Ishikawa (cell line): ENCODE measurements around the gene BORA.

Experiments used
- CEBPB ChIP-seq: IDR thresholded peaks from 2 replicates; pipeline ENCODE4 v1.6.1; 2012
- CREB1 ChIP-seq: IDR thresholded peaks from 2 replicates; pipeline ENCODE4 v1.6.1; 2012; ENCODE audit warnings: low read depth
- EGR1 ChIP-seq: IDR thresholded peaks from 2 replicates; pipeline ENCODE4 v1.6.1; 2012
- EP300 ChIP-seq: IDR thresholded peaks from 2 replicates; pipeline ENCODE4 v1.6.1; 2012; ENCODE audit warnings: borderline replicate concordance
- FOXM1 ChIP-seq: IDR thresholded peaks from 2 replicates; pipeline ENCODE4 v1.6.1; 2012; ENCODE audit warnings: low read depth, borderline replicate concordance
- MAX ChIP-seq: IDR thresholded peaks from 2 replicates; pipeline ENCODE4 v1.6.1; 2012
- NFIC ChIP-seq: IDR thresholded peaks from 2 replicates; pipeline ENCODE4 v1.6.1; 2012
- RAD21 ChIP-seq: IDR thresholded peaks from 2 replicates; pipeline ENCODE4 v1.6.1; 2012; ENCODE audit warnings: low read depth
- TAF1 ChIP-seq: IDR thresholded peaks from 2 replicates; pipeline ENCODE4 v1.6.1; 2012; ENCODE audit warnings: low read depth, mild to moderate bottlenecking
- TCF12 ChIP-seq: IDR thresholded peaks from 2 replicates; pipeline ENCODE4 v1.6.1; 2012; ENCODE audit warnings: low read depth
- TEAD4 ChIP-seq: IDR thresholded peaks from 2 replicates; pipeline ENCODE4 v1.6.1; 2012
- YY1 ChIP-seq: IDR thresholded peaks from 2 replicates; pipeline ENCODE4 v1.6.1; 2012; ENCODE audit warnings: low read depth
- ZBTB7A ChIP-seq: IDR thresholded peaks from 2 replicates; pipeline ENCODE4 v1.6.1; 2012; ENCODE audit warnings: low read depth
- TF ChIP-seq, protein P1 (sequence below): IDR thresholded peaks from 2 replicates; pipeline ENCODE4 v1.6.1; 2012
- TF ChIP-seq, protein P2 (sequence below): IDR thresholded peaks from 2 replicates; pipeline ENCODE4 v1.6.1; 2012; ENCODE audit warnings: low read depth, mild to moderate bottlenecking

The BORA gene

DNA sequence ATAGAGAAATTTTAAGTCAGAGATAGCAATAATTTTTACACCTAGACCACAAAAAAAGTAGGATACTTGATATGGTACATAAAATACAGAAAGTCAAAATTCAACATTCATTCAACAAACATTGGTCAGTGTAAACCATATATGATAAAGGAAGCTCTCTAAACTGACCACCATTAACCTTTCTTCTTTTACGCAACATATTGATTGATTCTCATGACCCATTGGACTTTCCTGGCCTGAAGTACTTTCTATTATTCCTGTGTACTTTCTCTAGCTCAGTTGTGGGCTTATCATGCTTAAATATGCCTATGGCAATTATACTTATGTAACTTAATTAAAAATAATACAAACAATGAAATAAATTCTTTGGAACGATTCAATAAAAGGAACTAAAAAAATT lies 64.9 kb downstream of the BORA start:
- TF ChIP-seq, protein P1, sequence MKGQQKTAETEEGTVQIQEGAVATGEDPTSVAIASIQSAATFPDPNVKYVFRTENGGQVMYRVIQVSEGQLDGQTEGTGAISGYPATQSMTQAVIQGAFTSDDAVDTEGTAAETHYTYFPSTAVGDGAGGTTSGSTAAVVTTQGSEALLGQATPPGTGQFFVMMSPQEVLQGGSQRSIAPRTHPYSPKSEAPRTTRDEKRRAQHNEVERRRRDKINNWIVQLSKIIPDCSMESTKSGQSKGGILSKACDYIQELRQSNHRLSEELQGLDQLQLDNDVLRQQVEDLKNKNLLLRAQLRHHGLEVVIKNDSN, result no peak
- no peak for TF ChIP-seq TCF12
- no peak for TF ChIP-seq CEBPB
- TF ChIP-seq, protein P2, sequence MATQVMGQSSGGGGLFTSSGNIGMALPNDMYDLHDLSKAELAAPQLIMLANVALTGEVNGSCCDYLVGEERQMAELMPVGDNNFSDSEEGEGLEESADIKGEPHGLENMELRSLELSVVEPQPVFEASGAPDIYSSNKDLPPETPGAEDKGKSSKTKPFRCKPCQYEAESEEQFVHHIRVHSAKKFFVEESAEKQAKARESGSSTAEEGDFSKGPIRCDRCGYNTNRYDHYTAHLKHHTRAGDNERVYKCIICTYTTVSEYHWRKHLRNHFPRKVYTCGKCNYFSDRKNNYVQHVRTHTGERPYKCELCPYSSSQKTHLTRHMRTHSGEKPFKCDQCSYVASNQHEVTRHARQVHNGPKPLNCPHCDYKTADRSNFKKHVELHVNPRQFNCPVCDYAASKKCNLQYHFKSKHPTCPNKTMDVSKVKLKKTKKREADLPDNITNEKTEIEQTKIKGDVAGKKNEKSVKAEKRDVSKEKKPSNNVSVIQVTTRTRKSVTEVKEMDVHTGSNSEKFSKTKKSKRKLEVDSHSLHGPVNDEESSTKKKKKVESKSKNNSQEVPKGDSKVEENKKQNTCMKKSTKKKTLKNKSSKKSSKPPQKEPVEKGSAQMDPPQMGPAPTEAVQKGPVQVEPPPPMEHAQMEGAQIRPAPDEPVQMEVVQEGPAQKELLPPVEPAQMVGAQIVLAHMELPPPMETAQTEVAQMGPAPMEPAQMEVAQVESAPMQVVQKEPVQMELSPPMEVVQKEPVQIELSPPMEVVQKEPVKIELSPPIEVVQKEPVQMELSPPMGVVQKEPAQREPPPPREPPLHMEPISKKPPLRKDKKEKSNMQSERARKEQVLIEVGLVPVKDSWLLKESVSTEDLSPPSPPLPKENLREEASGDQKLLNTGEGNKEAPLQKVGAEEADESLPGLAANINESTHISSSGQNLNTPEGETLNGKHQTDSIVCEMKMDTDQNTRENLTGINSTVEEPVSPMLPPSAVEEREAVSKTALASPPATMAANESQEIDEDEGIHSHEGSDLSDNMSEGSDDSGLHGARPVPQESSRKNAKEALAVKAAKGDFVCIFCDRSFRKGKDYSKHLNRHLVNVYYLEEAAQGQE, result no peak
- TF ChIP-seq NFIC, result no peak
- no peak for TF ChIP-seq YY1

DNA sequence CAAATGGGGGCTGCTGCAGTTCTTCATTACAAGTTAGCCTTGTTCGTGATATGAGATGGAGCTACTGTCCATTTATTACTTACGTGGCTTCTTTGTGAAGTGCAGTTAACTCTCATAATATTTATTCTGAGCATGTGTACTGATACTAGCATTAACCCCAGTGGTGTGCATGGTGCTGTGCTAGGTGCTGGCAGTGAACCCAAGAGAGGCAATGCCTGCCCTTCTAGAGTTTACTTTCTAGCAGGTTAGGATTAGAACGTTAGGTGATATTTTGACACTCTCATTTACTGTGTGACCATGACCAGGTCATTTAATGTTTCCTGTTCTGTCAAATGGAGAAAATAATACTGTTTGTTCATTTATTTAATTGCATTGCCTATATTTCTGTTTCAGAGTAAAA lies 71.1 kb downstream of the BORA start:
- TF ChIP-seq RAD21 (no peak), EGR1 (no peak), CREB1 (no peak), NFIC (no peak), FOXM1 (no peak), CEBPB (no peak)

- no peak for TF ChIP-seq TCF12
- TF ChIP-seq RAD21, result no peak
- no peak for TF ChIP-seq MAX
- no peak for TF ChIP-seq ZBTB7A
- no peak for TF ChIP-seq EGR1
- TF ChIP-seq EP300, result no peak
- TF ChIP-seq TAF1, result no peak
- TF ChIP-seq CEBPB, result no peak
- TF ChIP-seq TEAD4, result no peak
- TF ChIP-seq FOXM1, result no peak
- TF ChIP-seq YY1, result no peak
- TF ChIP-seq, protein P1, result no peak
- TF ChIP-seq CREB1, result no peak
- TF ChIP-seq, protein P2, result no peak
- TF ChIP-seq NFIC, result no peak
Observed at GRCh38 chr13:72804301-72804700, 76.6 kb downstream of the BORA start.
